DND-41 (cell line): ENCODE results near the gene B3GLCT.
A peak's percentile ranks its signal among the peaks of the same experiment; 100 is the strongest.

Experiments
- ATAC-seq: fragments of 200-7000 bp; cut with Tn5 transposase; 3 replicates; pipeline ENCODE4 v1.9.1; 2021; ENCODE audit warnings: low read depth; ENCODE audit not compliant: insufficient read depth
- DNase-seq: peaks from one replicate; pipeline ENCODE4 v3.0.0-alpha.2; 2020
- H2AFZ ChIP-seq: 2 replicates; pipeline ENCODE4 v1.6.0; 2012; ENCODE audit warnings: low read depth, low read length
- H3K27ac ChIP-seq: 2 replicates; pipeline ENCODE4 v1.5.1; 2012; ENCODE audit warnings: low read length, inconsistent platforms
- H3K27me3 ChIP-seq: fragments of 200-600 bp; sonication (generic); 2 replicates; pipeline ENCODE4 v1.6.0; 2012; ENCODE audit warnings: low read length, mild to moderate bottlenecking, inconsistent platforms; ENCODE audit not compliant: insufficient read depth, poor library complexity
- H3K36me3 ChIP-seq: 2 replicates; pipeline ENCODE4 v1.5.1; 2012; ENCODE audit warnings: low read length, inconsistent platforms; ENCODE audit not compliant: insufficient read depth
- H3K4me1 ChIP-seq: 2 replicates; pipeline ENCODE4 v1.5.1; 2012; ENCODE audit warnings: mild to moderate bottlenecking, low read length; ENCODE audit not compliant: insufficient read depth
- H3K4me2 ChIP-seq: 2 replicates; pipeline ENCODE4 v1.6.0; 2012; ENCODE audit warnings: mild to moderate bottlenecking, moderate library complexity, low read length, inconsistent platforms; ENCODE audit not compliant: insufficient read depth
- H3K4me3 ChIP-seq, 2 experiments: fragments of 200-600 bp in 1 of 2; shearing (Covaris generic) in 1 of 2; 2 replicates each; pipeline ENCODE4 v1.5.1; 2012 to 2016; ENCODE audit warnings: inconsistent platforms in 2 of 2, low read length in 2 of 2, mild to moderate bottlenecking in 2 of 2, low read depth in 1 of 2, moderate library complexity in 1 of 2
- H3K79me2 ChIP-seq: 2 replicates; pipeline ENCODE4 v1.6.0; 2012; ENCODE audit warnings: low read length, inconsistent platforms; ENCODE audit not compliant: insufficient read depth
- H3K9ac ChIP-seq: 2 replicates; pipeline ENCODE4 v1.6.0; 2012; ENCODE audit warnings: low read depth, mild to moderate bottlenecking, inconsistent platforms, low read length, moderate library complexity
- H3K9me3 ChIP-seq: 2 replicates; pipeline ENCODE4 v1.5.1; 2012; ENCODE audit warnings: low read length, moderate library complexity, mild to moderate bottlenecking, inconsistent platforms; ENCODE audit not compliant: insufficient read depth, severe bottlenecking
- H4K20me1 ChIP-seq: 2 replicates; pipeline ENCODE4 v1.6.0; 2012; ENCODE audit warnings: low read length; ENCODE audit not compliant: insufficient read depth
- EZH2 ChIP-seq: IDR thresholded peaks from 3 replicates; pipeline ENCODE4 v1.6.1; 2012; ENCODE audit warnings: borderline replicate concordance, low read depth, mild to moderate bottlenecking, moderate library complexity, low read length, inconsistent platforms; ENCODE audit not compliant: severe bottlenecking
- TF ChIP-seq, protein P1 (sequence below): IDR thresholded peaks from 2 replicates; pipeline ENCODE4 v1.5.1; 2012; ENCODE audit warnings: borderline replicate concordance, low read length, moderate library complexity, mild to moderate bottlenecking; ENCODE audit not compliant: poor library complexity, severe bottlenecking; ENCODE audit errors: extremely low read depth

Gene B3GLCT

DNA sequence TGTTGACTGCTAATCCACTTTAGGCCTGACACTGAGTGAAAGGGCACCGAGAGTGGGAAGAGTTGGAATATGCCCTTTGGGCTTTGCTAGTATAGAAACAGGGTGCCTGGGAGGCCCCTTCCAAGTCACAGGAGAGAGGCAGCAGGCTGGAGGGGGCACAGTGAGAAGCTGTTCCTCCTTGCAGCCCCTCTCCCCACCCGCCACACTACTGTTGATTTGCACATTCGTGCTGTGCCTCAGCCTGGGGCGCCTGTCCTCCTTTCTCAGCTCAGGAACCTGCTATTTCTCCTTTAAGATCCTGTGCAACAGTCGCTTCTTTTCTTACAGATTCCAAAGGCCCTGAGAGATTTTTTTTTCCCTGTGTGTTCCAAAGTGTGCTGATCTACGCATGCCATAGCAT lies 2.8 kb upstream of the B3GLCT start:
- Histone ChIP-seq H3K9ac (no peak overlapping the region), H3K4me2 (no peak overlapping the region), H4K20me1 (no peaks in the 10 kb centered on the region), H3K4me3 (no peak overlapping the region), H3K27ac (no peak overlapping the region), H3K79me2 (peaks cover 14% of the 10 kb centered on the region; the same call in 1 of the 2 replicates), H3K9me3 (no peaks in the 10 kb centered on the region), H3K36me3 (no peaks in the 10 kb centered on the region), H3K27me3 (no peaks in the 10 kb centered on the region), H3K4me1 (peaks cover 25% of the 10 kb centered on the region), H2AFZ (no peak overlapping the region)
- no peak for DNase-seq
- TF ChIP-seq, protein P1, sequence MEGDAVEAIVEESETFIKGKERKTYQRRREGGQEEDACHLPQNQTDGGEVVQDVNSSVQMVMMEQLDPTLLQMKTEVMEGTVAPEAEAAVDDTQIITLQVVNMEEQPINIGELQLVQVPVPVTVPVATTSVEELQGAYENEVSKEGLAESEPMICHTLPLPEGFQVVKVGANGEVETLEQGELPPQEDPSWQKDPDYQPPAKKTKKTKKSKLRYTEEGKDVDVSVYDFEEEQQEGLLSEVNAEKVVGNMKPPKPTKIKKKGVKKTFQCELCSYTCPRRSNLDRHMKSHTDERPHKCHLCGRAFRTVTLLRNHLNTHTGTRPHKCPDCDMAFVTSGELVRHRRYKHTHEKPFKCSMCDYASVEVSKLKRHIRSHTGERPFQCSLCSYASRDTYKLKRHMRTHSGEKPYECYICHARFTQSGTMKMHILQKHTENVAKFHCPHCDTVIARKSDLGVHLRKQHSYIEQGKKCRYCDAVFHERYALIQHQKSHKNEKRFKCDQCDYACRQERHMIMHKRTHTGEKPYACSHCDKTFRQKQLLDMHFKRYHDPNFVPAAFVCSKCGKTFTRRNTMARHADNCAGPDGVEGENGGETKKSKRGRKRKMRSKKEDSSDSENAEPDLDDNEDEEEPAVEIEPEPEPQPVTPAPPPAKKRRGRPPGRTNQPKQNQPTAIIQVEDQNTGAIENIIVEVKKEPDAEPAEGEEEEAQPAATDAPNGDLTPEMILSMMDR, result no peak
- TF ChIP-seq EZH2, result no peak
- no peak for ATAC-seq

- ATAC-seq (no peak), DNase-seq (no peak)
- no peaks in the 10 kb centered on the region for H3K27me3 ChIP-seq
- H3K9me3 ChIP-seq, result no peaks in the 10 kb centered on the region
- no peak for TF ChIP-seq EZH2
- TF ChIP-seq, protein P1, result no peak
- H3K4me2 ChIP-seq, result peak overlapping the region; percentile 70; the same call in 1 of the 2 replicates
- H3K4me1 ChIP-seq, result peaks cover 29% of the 10 kb centered on the region
- H2AFZ ChIP-seq, result no peak overlapping the region
- H3K27ac ChIP-seq, result no peak overlapping the region
- no peak overlapping the region for H3K9ac ChIP-seq
- no peak overlapping the region for H3K4me3 ChIP-seq
- H3K79me2 ChIP-seq, result peaks cover 22% of the 10 kb centered on the region; the same call in 1 of the 2 replicates
- H3K36me3 ChIP-seq, result no peaks in the 10 kb centered on the region
- H4K20me1 ChIP-seq, result no peaks in the 10 kb centered on the region
These were observed 1.3 kb upstream of the B3GLCT start for GRCh38 chr13:31198519-31198918.

DNA sequence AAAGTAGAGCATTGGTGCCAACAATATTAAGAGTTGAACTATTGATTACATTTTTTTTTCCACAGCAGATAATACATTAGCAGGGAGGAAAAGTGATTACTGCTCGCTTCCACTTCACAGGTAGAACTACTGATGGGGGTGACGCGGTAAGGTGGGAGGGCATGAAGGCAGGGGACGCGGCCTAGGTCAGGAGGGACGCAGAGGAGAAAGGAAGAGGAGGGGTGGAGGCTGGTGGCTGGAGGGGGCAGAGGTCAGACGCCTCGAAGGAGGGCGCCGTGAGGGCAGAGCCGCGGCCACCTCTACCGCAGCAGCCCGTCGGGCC lies 287 bp upstream of the B3GLCT start:
- H3K4me1 ChIP-seq, result peaks cover 34% of the 10 kb centered on the region
- no peaks in the 10 kb centered on the region for H3K27me3 ChIP-seq
- no peak for TF ChIP-seq EZH2
- TF ChIP-seq, protein P1, result no peak
- no peaks in the 10 kb centered on the region for H3K36me3 ChIP-seq
- H3K9ac ChIP-seq, result peak overlapping the region; percentile 80
- ATAC-seq (peak; percentile 57), DNase-seq (no peak)
- peaks cover 4% of the 10 kb centered on the region for H4K20me1 ChIP-seq
- H2AFZ ChIP-seq, result peak overlapping the region; percentile 96
- peaks cover 30% of the 10 kb centered on the region for H3K79me2 ChIP-seq
- H3K4me2 ChIP-seq, result peak overlapping the region; percentile 70
- no peak overlapping the region; the same call in 1 of the 2 replicates for H3K27ac ChIP-seq
- H3K9me3 ChIP-seq, result no peaks in the 10 kb centered on the region
- peak overlapping the region; percentile 35 to 71; a peak in 3 of 4 replicates for H3K4me3 ChIP-seq

DNA sequence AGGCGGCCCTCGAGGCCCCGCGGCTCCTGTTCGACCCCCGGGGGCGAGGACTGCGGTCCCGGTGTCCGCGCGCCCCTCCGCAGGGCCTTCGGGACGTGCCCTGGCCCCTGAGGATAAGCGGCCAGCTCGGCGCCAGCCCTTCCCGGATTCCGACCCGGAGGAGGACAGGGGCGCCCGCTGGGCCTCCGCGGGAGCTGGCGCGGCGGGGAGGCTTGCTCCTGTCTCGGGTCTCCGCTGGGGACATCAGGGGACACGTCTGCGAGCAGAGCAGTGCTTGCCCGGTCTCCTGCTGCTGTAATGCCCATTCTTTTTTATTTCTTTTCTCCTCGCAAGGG lies 829 bp downstream of the B3GLCT start:
- peaks cover 32% of the 10 kb centered on the region for H3K79me2 ChIP-seq
- H2AFZ ChIP-seq, result peak overlapping the region; percentile 96
- H3K4me1 ChIP-seq, result peaks cover 36% of the 10 kb centered on the region
- ATAC-seq, result peak; percentile 56
- H3K4me3 ChIP-seq, result peak overlapping the region; percentile 52 to 71; a peak in 3 of 4 replicates
- H3K27ac ChIP-seq, result peak overlapping the region; percentile 83
- peaks cover 4% of the 10 kb centered on the region for H4K20me1 ChIP-seq
- peak overlapping the region; percentile 80 for H3K9ac ChIP-seq
- no peak for TF ChIP-seq EZH2
- TF ChIP-seq, protein P1, result no peak
- peak; percentile 60 for DNase-seq
- H3K36me3 ChIP-seq, result no peaks in the 10 kb centered on the region
- no peaks in the 10 kb centered on the region for H3K27me3 ChIP-seq
- no peaks in the 10 kb centered on the region for H3K9me3 ChIP-seq
- H3K4me2 ChIP-seq, result peak overlapping the region; percentile 70
